OCI-LY1 (cell line): ENCODE measurements around the gene MAP1LC3C.

Experiments
- CTCF ChIP-seq: fragments of 200-600 bp; sonication (generic), shearing (Covaris generic); IDR thresholded peaks from 2 replicates; pipeline ENCODE4 v1.5.1; 2017; ENCODE audit warnings: mild to moderate bottlenecking, antibody characterized with exemption, low read length, moderate library complexity, mixed read lengths
- EZH2 ChIP-seq: fragments of 200-600 bp; sonication (generic), shearing (Covaris generic); IDR thresholded peaks from 2 replicates; pipeline ENCODE4 v1.8.0; 2017; ENCODE audit warnings: borderline replicate concordance, mixed run types, mild to moderate bottlenecking, antibody characterized with exemption, low read length, moderate library complexity, mixed read lengths

- TF ChIP-seq CTCF (no peak), EZH2 (no peak)
These were observed 22.7 kb downstream of the MAP1LC3C start for GRCh38 chr1:241976229-241976628.
